IMR-90 (cell line): ENCODE results near the gene SPTBN5. TPM values are rescaled to one million over a fixed set of nuclear protein-coding genes. Genes with fewer than 3 reads are reported as not detected.

ENCODE experiments used
- ATAC-seq: fragments of 200-7000 bp; cut with Tn5 transposase; 2 replicates; pipeline ENCODE4 v1.9.1; 2020; ENCODE audit warnings: low read depth, mild to moderate bottlenecking, moderate library complexity
- BruUV-seq: library from RNA; stranded (reverse); fragments of 400-500 nt; replicated peaks from 2 replicates; lab custom pipeline; 2021; lab: Mats Ljungman, UMichigan
- CTCF ChIA-PET: fragments of 300-600 bp; formaldehyde crosslinking; extraction: SDS; loops from one replicate; lab custom pipeline; 2021; ENCODE audit warnings: antibody characterized with exemption; lab: Yijun Ruan, JAX
- POLR2A ChIA-PET: fragments of 300-600 bp; sonication (Branson Sonifier 250); formaldehyde crosslinking; loops from one replicate; lab custom pipeline; 2022; ENCODE audit warnings: antibody characterized with exemption; ENCODE audit not compliant: unreplicated experiment; lab: Charles Lee
- DNase-seq: peaks from one replicate; pipeline ENCODE4 v3.0.0; 2013
- H2AFZ ChIP-seq: replicated peaks from 2 replicates; pipeline ENCODE3; 2013; ENCODE audit warnings: low read length, mild to moderate bottlenecking; ENCODE audit not compliant: poor library complexity
- H2AK5ac ChIP-seq: 2 replicates; pipeline ENCODE4 v1.6.1; 2013; ENCODE audit warnings: low read depth, low read length, inconsistent platforms
- H2AK9ac ChIP-seq: replicated peaks from 2 replicates; pipeline ENCODE3; 2013; ENCODE audit warnings: mild to moderate bottlenecking, low read depth, low read length, moderate library complexity; ENCODE audit not compliant: poor library complexity
- H2BK120ac ChIP-seq: 2 replicates; pipeline ENCODE4 v1.6.1; 2013; ENCODE audit warnings: low read depth, low read length, inconsistent platforms
- H2BK15ac ChIP-seq: 3 replicates; pipeline ENCODE4 v1.6.1; 2013; ENCODE audit warnings: low read depth, low read length, inconsistent platforms
- H2BK20ac ChIP-seq: 2 replicates; pipeline ENCODE4 v1.6.1; 2013; ENCODE audit warnings: low read depth, mild to moderate bottlenecking, inconsistent platforms, low read length, moderate library complexity
- H2BK5ac ChIP-seq: 2 replicates; pipeline ENCODE4 v1.6.1; 2013; ENCODE audit warnings: mild to moderate bottlenecking, low read depth, low read length, inconsistent platforms; ENCODE audit not compliant: poor library complexity, severe bottlenecking
- H3K14ac ChIP-seq: replicated peaks from 2 replicates; pipeline ENCODE4 v1.6.1; 2013; ENCODE audit warnings: low read depth, low read length, inconsistent platforms
- H3K18ac ChIP-seq: 2 replicates; pipeline ENCODE4 v1.6.1; 2013; ENCODE audit warnings: low read depth, low read length, control low read depth
- H3K23ac ChIP-seq: 2 replicates; pipeline ENCODE4 v1.6.1; 2013; ENCODE audit warnings: low read depth, low read length, inconsistent platforms
- H3K27ac ChIP-seq: 2 replicates; pipeline ENCODE4 v1.5.1; 2013; ENCODE audit warnings: mild to moderate bottlenecking, control low read depth, low read length; ENCODE audit not compliant: insufficient read depth
- H3K27me3 ChIP-seq: 2 replicates; pipeline ENCODE4 v1.6.1; 2013; ENCODE audit warnings: low read length; ENCODE audit not compliant: control insufficient read depth, insufficient read depth
- H3K36me3 ChIP-seq: 2 replicates; pipeline ENCODE4 v1.6.1; 2013; ENCODE audit warnings: low read length, mixed read lengths; ENCODE audit not compliant: control insufficient read depth, insufficient read depth
- H3K4ac ChIP-seq: 2 replicates; pipeline ENCODE4 v1.6.1; 2013; ENCODE audit warnings: low read depth, low read length, inconsistent platforms
- H3K4me1 ChIP-seq: 2 replicates; pipeline ENCODE4 v1.6.1; 2013; ENCODE audit warnings: low read length, mixed read lengths; ENCODE audit not compliant: control insufficient read depth, insufficient read depth
- H3K4me2 ChIP-seq: 2 replicates; pipeline ENCODE4 v1.6.1; 2013; ENCODE audit warnings: low read depth, mild to moderate bottlenecking, control low read depth, low read length, moderate library complexity
- H3K4me3 ChIP-seq: 2 replicates; pipeline ENCODE4 v1.5.1; 2013; ENCODE audit warnings: low read depth, mild to moderate bottlenecking, control low read depth, low read length, moderate library complexity; ENCODE audit not compliant: insufficient read depth
- H3K56ac ChIP-seq: 2 replicates; pipeline ENCODE4 v1.6.1; 2013; ENCODE audit warnings: low read length, inconsistent platforms; ENCODE audit not compliant: insufficient read depth; ENCODE audit errors: extremely low read depth
- H3K79me1 ChIP-seq, 2 experiments: 2 replicates each; pipeline ENCODE4 v1.6.1; 2013; ENCODE audit warnings: low read length in 2 of 2, inconsistent platforms in 1 of 2, low read depth in 1 of 2
- H3K9ac ChIP-seq: 2 replicates; pipeline ENCODE4 v1.6.1; 2013; ENCODE audit warnings: low read depth, low read length, control low read depth
- H3K9me1 ChIP-seq: 2 replicates; pipeline ENCODE4 v1.6.1; 2013; ENCODE audit warnings: low read length, inconsistent platforms; ENCODE audit not compliant: insufficient read depth
- H3K9me3 ChIP-seq: 2 replicates; pipeline ENCODE4 v1.6.1; 2013; ENCODE audit warnings: low read length; ENCODE audit not compliant: control insufficient read depth, insufficient read depth
- H4K20me1 ChIP-seq: 2 replicates; pipeline ENCODE4 v1.6.1; 2013; ENCODE audit warnings: low read length, inconsistent platforms; ENCODE audit not compliant: insufficient read depth
- H4K5ac ChIP-seq: 2 replicates; pipeline ENCODE4 v1.6.1; 2013; ENCODE audit warnings: mild to moderate bottlenecking, low read depth, low read length, control low read depth
- H4K8ac ChIP-seq, 2 experiments: 2 replicates each; pipeline ENCODE4 v1.6.1; 2013; ENCODE audit warnings: low read depth in 2 of 2, low read length in 2 of 2, control low read depth in 1 of 2, inconsistent platforms in 1 of 2
- H4K91ac ChIP-seq: 2 replicates; pipeline ENCODE4 v1.6.1; 2013; ENCODE audit warnings: low read depth, low read length, inconsistent platforms; ENCODE audit not compliant: insufficient read depth
- BHLHE40 ChIP-seq: fragments of 150-350 bp; IDR thresholded peaks from 2 replicates; pipeline ENCODE4 v1.6.1; 2016; ENCODE audit warnings: mild to moderate bottlenecking, low read depth, low read length
- NFE2L2 ChIP-seq: fragments of 150-350 bp; IDR thresholded peaks from 2 replicates; pipeline ENCODE4 v1.6.1; 2016; ENCODE audit warnings: low read depth, mild to moderate bottlenecking, low read length
- RAD21 ChIP-seq: IDR thresholded peaks from 2 replicates; pipeline ENCODE4 v1.6.1; 2012; ENCODE audit warnings: low read length, improper control_type of control experiment
- RFX5 ChIP-seq: IDR thresholded peaks from 2 replicates; pipeline ENCODE4 v1.8.0; 2012; ENCODE audit warnings: low read depth, mild to moderate bottlenecking, low read length, moderate library complexity
- SMC3 ChIP-seq: fragments of 150-350 bp; IDR thresholded peaks from 2 replicates; pipeline ENCODE4 v1.6.1; 2016; ENCODE audit warnings: low read depth, mild to moderate bottlenecking, antibody characterized with exemption, low read length, moderate library complexity
- WGBS, 2 experiments: methylation state at CpG; one replicate each; pipeline versions ENCODE4 v1.1.5 to v1.1.7; 2013; ENCODE audit warnings: missing lambda C conversion rate in 2 of 2; ENCODE audit not compliant: insufficient read length in 1 of 2; ENCODE audit errors: extremely low coverage in 2 of 2; 5-methylcytosine and 5-hydroxymethylcytosine counted together
- dilution Hi-C: fragments of 300-500 bp; cut with HindIII; formaldehyde crosslinking; loops from one replicate; pipeline ENCODE4 v1.14.3; 2018; ENCODE audit warnings: low sequenced_read_pairs; ENCODE audit not compliant: unreplicated experiment
- in situ Hi-C: fragments of 300-500 bp; cut with MboI; formaldehyde crosslinking; loops from 3 replicates; pipeline ENCODE4 v1.14.3; 2019; ENCODE audit warnings: low sequenced_read_pairs, inconsistent platforms, mixed read lengths
- intact Hi-C: fragments of 100-400 bp; cut with micrococcal nuclease; formaldehyde crosslinking; loops from 2 replicates; pipeline ENCODE4 v1.10.0; 2022
- polyA plus RNA-seq, 3 experiments: library from polyadenylated mRNA; depleted of rRNA; stranded (reverse); fragments of >200 nt; gene quantifications; 2 replicates each; pipeline ENCODE4 v1.2.3, GENCODE V29; 2012; ENCODE audit warnings: low replicate concordance in 1 of 3
- total RNA-seq: library from RNA; depleted of rRNA; stranded (reverse); fragments of >200 nt; gene quantifications from 2 replicates; pipeline ENCODE4 v1.2.3, GENCODE V29; 2012

Gene SPTBN5
- total and polyA plus RNA-seq, 2 of the 4 experiments (the other 2 are of a cell fraction), result under 0.01 to 0.38 TPM

DNA sequence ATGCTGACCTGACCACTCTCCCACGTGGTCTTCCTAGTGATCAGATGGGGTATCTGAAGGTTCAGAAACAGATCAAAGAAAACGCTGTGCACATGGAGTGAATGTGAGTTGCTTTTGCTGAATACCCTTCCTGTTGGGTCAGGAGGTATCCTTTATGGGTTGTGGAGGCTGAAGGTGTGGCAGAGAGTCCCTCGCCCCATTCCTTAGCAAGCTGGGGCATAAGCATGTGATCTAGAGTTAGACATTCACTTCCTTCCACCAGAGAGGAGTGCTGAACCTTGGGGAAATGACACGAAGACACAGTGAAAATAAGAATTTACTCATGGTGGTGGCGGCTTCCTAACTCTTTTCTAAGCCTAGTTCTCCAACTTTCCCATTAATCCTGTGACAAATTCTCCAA is 27.8 kb upstream of the SPTBN5 start:
- H2AK9ac ChIP-seq, result no peak overlapping the region
- BruUV-seq, result no TSS peak

More for the DNA sequence above, 27.8 kb upstream of the SPTBN5 start:
- ATAC-seq (no peak), DNase-seq (no peak)
- Histone ChIP-seq H4K91ac (no peak overlapping the region), H3K56ac (no peak overlapping the region), H4K8ac (peak overlapping the region in 1 of 2 experiments; percentile 24; a peak in 1 of 4 replicates), H3K27me3 (no peaks in the 10 kb centered on the region), H2AFZ (no peak overlapping the region), H4K20me1 (peaks cover 24% of the 10 kb centered on the region), H3K4me3 (no peak overlapping the region), H2BK15ac (no peak overlapping the region; the same call in 2 of the 3 replicates), H2BK5ac (no peak overlapping the region), H3K9ac (no peak overlapping the region), H3K23ac (peak overlapping the region; percentile 68; the same call in 1 of the 2 replicates), H3K9me3 (no peaks in the 10 kb centered on the region), H3K4me1 (peaks cover 27% of the 10 kb centered on the region), H4K5ac (no peak overlapping the region), H2AK5ac (peak overlapping the region; percentile 30; the same call in 1 of the 2 replicates), H3K4ac (peak overlapping the region; percentile 58), H3K9me1 (peaks cover 38% of the 10 kb centered on the region), H3K18ac (no peak overlapping the region), H3K36me3 (peaks cover 7% of the 10 kb centered on the region), H3K79me1 (peaks cover 7 to 78% of the 10 kb centered on the region in 2 experiments), H3K14ac (peak overlapping the region; percentile 24), H3K27ac (no peak overlapping the region), H2BK120ac (peak overlapping the region; percentile 64), H3K4me2 (no peak overlapping the region), H2BK20ac (peak overlapping the region; percentile 83)
- dilution Hi-C loops, result no loop called here
- CTCF ChIA-PET, result interaction anchor here (1.2 kb wide), 1 partner anchor 9 kb away, joined by 3 read pairs; no protein-coding TSS in a partner anchor
- 20% methylated on average over 1 of the region's 5 CpGs; no CpG with 5 or more reads in 1 of the 2 experiments for WGBS, 2 experiments
- in situ Hi-C loops, result no loop called here
- POLR2A ChIA-PET, result no interaction called here
- intact Hi-C loops, result no loop called here
- TF ChIP-seq NFE2L2, result no peak
- TF ChIP-seq RFX5, result no peak
- no peak for TF ChIP-seq BHLHE40
- no peak for TF ChIP-seq SMC3
- TF ChIP-seq RAD21, result no peak
